Activated CD4-positive, alpha-beta T cell treated with anti-CD3 and anti-CD28 coated beads for 36 hours (primary cell): ENCODE data around the gene ZNF213. TPM values are rescaled to one million over a fixed set of nuclear protein-coding genes. Genes with fewer than 3 reads are reported as not detected.
A peak's percentile ranks its signal among the peaks of the same experiment; 100 is the strongest.
"Not testable (repeated sequence)": the region's sequence is repeated elsewhere in the genome, so short reads cannot be mapped to it uniquely, and the experiment has no call there.

Experiments used
- ATAC-seq: fragments of 200-7000 bp; cut with Tn5 transposase; one replicate; pipeline ENCODE4 v1.10.0; 2021; ENCODE audit warnings: mild to moderate bottlenecking, moderate library complexity
- CTCF ChIA-PET: fragments of 350-600 bp; sonication (Branson Sonifier 250); formaldehyde crosslinking; loops from one replicate; lab custom pipeline; 2021; ENCODE audit warnings: antibody characterized with exemption; lab: Charles Lee
- POLR2A ChIA-PET: fragments of 350-600 bp; sonication (Branson Sonifier 250); formaldehyde crosslinking; loops from one replicate; lab custom pipeline; 2021; ENCODE audit warnings: antibody characterized with exemption, inconsistent platforms; lab: Charles Lee
- DNase-seq: peaks from one replicate; pipeline ENCODE4 v3.0.0-alpha.2; 2020
- H3K27ac Mint-ChIP-seq: one replicate; pipeline ENCODE4 v1.8.0; 2021; ENCODE audit warnings: mixed read lengths
- H3K27me3 Mint-ChIP-seq: one replicate; pipeline ENCODE4 v1.8.0; 2021; ENCODE audit warnings: mixed read lengths
- H3K36me3 Mint-ChIP-seq: one replicate; pipeline ENCODE4 v1.8.0; 2021; ENCODE audit warnings: low read depth, mixed read lengths
- H3K4me1 Mint-ChIP-seq: one replicate; pipeline ENCODE4 v1.8.0; 2021; ENCODE audit warnings: mixed read lengths
- H3K4me3 Mint-ChIP-seq: one replicate; pipeline ENCODE4 v1.8.0; 2021; ENCODE audit warnings: mild to moderate bottlenecking, moderate library complexity, mixed read lengths
- H3K9me3 Mint-ChIP-seq: one replicate; pipeline ENCODE4 v1.8.0; 2021; ENCODE audit warnings: low read depth, mixed read lengths
- intact Hi-C, 2 experiments: fragments of 100-400 bp; cut with DNase I in 1 of 2; cut with micrococcal nuclease in 1 of 2; formaldehyde crosslinking; loops; one replicate each; pipeline versions ENCODE4 v1.14.2 to v1.15.1; 2022 to 2024; cut with DNase I, micrococcal nuclease
- total RNA-seq, 2 experiments: library from RNA; stranded (reverse); gene quantifications; one replicate each; pipeline ENCODE4 v1.2.3, GENCODE V29; 2021

Gene ZNF213
- total RNA-seq, 2 experiments from 2014 or later: 7.6 to 8.3 TPM

GRCh38 chr16:3171855-3172593 is 37.2 kb downstream of the ZNF213 start:
- Mint-ChIP-seq H3K4me3 (peak overlapping the region; percentile 62), H3K36me3 (peaks cover 3% of the 10 kb centered on the region), H3K27ac (peak overlapping the region; percentile 74), H3K4me1 (peaks cover 37% of the 10 kb centered on the region), H3K9me3 (no peaks in the 10 kb centered on the region), H3K27me3 (peaks cover 42% of the 10 kb centered on the region)
- ChIA-PET POLR2A (interaction anchor here (0.6 kb wide), 1 partner anchor 207 kb away, joined by 6 read pairs; no protein-coding TSS in a partner anchor), CTCF (interaction anchor here (0.7 to 3.6 kb wide), 18 partner anchors 10 to 332 kb away, joined by 3 to 14 read pairs (median 3); partner anchors contain the start of gene ZNF213)
- peak; percentile 47 for ATAC-seq
- intact Hi-C loops: loop anchor here (1.0 to 5.0 kb wide), 4 partner anchors 13 to 330 kb away; partner anchors contain the start of gene CLUAP1 (in 1 of the 2)
- DNase-seq: peak; percentile 79

- POLR2A ChIA-PET: interaction anchor here (0.6 kb wide), 2 partner anchors 15 to 291 kb away, joined by 3 read pairs; no protein-coding TSS in a partner anchor
- intact Hi-C loops: loop anchor here (1.0 to 5.0 kb wide), 3 partner anchors 9 to 328 kb away; partner anchors contain the start of genes CLUAP1 (in 1 of the 2) and OR1F1 (in 1 of the 2)
- Mint-ChIP-seq H3K4me3 (peak overlapping the region; percentile 47), H3K27ac (peak overlapping the region; percentile 26), H3K9me3 (no peaks in the 10 kb centered on the region), H3K36me3 (peaks cover 3% of the 10 kb centered on the region), H3K4me1 (peaks cover 37% of the 10 kb centered on the region), H3K27me3 (peaks cover 51% of the 10 kb centered on the region)
- ATAC-seq (peak; percentile 10), DNase-seq (peak; percentile 61)
- CTCF ChIA-PET: interaction anchor here (0.6 to 1.2 kb wide), 5 partner anchors 9 to 334 kb away, joined by 3 to 4 read pairs (median 3); no protein-coding TSS in a partner anchor
Measured at GRCh38 chr16:3173892-3174617, 39.2 kb downstream of the ZNF213 start.

DNA sequence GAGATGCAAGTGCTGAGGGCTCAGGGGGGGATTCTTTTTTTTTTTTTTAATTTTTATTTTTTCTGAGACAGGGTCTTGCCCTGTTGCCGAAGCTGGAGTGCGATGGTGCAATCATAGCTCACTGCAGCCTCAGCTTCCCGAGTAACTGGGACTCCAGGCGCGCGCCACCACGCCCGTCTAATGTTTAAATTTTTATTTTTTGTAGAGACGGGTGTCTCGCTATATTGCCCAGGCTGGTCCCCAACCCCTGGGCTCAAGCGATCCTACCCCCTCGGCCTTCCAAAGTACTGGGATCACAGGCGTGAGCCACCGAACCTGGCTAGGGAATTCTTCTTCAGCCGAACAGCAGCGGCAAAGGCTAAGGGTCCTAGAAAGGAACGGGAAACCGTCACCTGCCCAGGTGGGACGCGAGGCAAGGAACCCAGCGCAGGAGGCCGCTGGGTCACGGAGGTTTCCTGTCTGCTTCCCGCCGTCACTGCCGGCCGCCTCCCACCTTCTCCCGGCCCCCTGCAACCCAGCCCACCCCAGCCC is 39.9 kb downstream of the ZNF213 start:
- Mint-ChIP-seq H3K9me3 (no peaks in the 10 kb centered on the region), H3K27ac (peak overlapping the region; percentile 26), H3K4me1 (peaks cover 37% of the 10 kb centered on the region), H3K36me3 (peaks cover 3% of the 10 kb centered on the region), H3K4me3 (peak overlapping the region; percentile 47), H3K27me3 (peaks cover 54% of the 10 kb centered on the region)
- POLR2A ChIA-PET: interaction anchor here (0.6 kb wide), 2 partner anchors 16 to 291 kb away, joined by 3 read pairs; no protein-coding TSS in a partner anchor
- CTCF ChIA-PET: interaction anchor here (1.0 to 1.2 kb wide), 2 partner anchors 10 to 147 kb away, joined by 3 read pairs; no protein-coding TSS in a partner anchor
- ATAC-seq (no peak), DNase-seq (no peak)
- intact Hi-C loops: loop anchor here (1.0 to 5.0 kb wide), 4 partner anchors 9 to 328 kb away; partner anchors contain the start of genes CLUAP1 (in 1 of the 2) and OR1F1 (in 1 of the 2)

DNA sequence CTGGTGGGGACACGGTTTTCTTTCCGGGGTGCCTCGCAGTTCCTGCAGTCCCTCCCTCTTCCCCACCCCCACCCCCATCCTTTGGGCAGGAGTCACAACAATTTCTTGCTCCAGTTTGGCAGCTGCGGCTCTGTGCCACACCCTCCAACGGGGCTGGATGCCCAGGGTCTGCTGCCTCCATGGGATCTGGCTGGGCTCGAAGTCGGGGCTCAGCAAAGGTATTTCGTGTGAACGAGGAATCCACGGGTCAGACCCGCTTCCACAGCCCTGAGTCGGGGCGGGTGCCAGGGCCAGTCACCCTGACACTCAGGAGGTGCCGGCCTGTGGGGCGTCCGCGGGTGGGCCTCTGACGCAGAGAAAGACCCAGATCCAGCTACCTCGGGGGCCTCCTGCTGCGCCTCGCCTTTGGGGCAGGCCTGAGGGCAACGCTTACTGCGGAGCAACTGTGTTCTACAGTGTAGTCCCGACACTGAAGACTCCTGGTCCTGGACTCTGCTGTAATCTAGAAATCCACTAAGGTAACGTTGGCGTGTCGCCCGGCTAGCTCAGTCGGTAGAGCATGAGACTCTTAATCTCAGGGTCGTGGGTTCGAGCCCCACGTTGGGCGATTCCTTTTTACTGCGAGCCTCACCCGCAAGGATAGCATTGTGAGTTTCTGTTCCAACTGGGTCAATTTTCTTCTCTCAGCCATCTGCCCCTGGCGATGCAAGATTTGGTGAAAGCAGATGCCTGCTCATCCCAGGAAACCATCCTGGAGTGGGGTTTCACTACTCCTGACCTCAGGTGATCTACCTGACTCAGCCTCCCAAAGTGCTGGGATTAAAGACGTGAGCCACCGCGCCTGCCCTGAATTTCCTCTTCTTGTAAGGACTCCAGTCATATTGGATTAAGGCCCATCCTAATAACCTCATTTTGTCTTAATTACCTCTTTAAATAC is 40.6 kb downstream of the ZNF213 start:
- intact Hi-C loops: loop anchor here in 1 of 2 experiments (1.0 to 2.0 kb wide), 2 partner anchors 9 to 13 kb away; partner anchors contain the start of gene OR1F1
- ChIA-PET POLR2A (interaction anchor here (0.6 kb wide), 1 partner anchor 292 kb away, joined by 3 read pairs; no protein-coding TSS in a partner anchor), CTCF (interaction anchor here (0.6 kb wide), 2 partner anchors 12 to 35 kb away, joined by 3 to 4 read pairs; no protein-coding TSS in a partner anchor)
- DNase-seq (peak; percentile 73), ATAC-seq (no peak)
- Mint-ChIP-seq H3K4me1 (peaks cover 37% of the 10 kb centered on the region), H3K27ac (no peak overlapping the region), H3K9me3 (no peaks in the 10 kb centered on the region), H3K4me3 (peak overlapping the region; percentile 21), H3K27me3 (peaks cover 61% of the 10 kb centered on the region), H3K36me3 (peaks cover 3% of the 10 kb centered on the region)

DNA sequence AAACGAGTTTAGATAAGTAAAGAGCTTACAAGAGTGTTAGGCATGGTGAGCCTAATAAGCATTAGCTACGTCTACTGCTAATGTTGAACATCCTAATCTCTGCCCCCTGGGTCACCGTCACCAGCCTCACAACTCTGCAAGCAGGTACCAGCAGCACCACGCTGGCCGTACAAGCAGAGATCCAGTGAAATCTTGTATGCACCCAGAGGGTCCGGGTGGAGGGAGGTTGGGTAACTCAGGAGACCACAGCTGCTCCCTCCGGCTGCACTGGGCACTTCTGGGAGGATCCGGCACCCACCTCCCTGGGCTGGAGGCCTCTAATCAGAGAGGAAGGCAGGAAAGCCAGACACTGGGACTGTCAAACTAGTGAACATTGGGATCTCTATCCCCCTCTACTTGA is 44.8 kb downstream of the ZNF213 start:
- Mint-ChIP-seq H3K9me3 (no peaks in the 10 kb centered on the region), H3K4me3 (no peak overlapping the region), H3K4me1 (peaks cover 25% of the 10 kb centered on the region), H3K27ac (no peak overlapping the region), H3K36me3 (peaks cover 6% of the 10 kb centered on the region), H3K27me3 (peaks cover 72% of the 10 kb centered on the region)
- intact Hi-C loops: loop anchor here in 1 of 2 experiments (5.0 kb wide), 1 partner anchor 38 kb away; no protein-coding TSS in a partner anchor
- ChIA-PET POLR2A (no interaction called here), CTCF (interaction anchor here (0.6 to 1.0 kb wide), 2 partner anchors 11 to 143 kb away, joined by 3 to 4 read pairs; partner anchors contain the start of gene BICDL2)
- DNase-seq (no peak), ATAC-seq (no peak)

DNA sequence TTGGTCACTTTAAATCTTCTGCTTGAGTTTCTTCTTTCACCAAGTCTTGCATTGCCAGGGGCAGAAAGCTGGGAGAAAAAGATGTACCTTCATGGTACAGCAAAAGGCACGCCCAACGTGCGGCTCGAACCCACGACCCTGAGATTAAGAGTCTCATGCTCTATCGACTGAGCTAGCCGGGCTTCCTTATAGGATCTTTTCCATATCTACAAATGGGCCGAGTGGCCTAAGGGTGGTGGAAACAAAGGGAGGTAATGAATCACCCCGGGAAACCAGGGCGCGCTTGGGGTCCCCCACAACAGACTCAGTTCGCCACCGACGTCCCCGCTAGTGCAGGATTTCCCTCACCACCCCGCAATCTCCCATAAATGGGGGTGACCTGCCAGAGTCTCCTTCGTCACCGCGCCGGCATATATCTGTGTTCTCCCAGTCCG is 45.6 kb downstream of the ZNF213 start:
- Mint-ChIP-seq H3K27ac (no peak overlapping the region), H3K36me3 (peaks cover 6% of the 10 kb centered on the region), H3K9me3 (no peaks in the 10 kb centered on the region), H3K4me3 (no peak overlapping the region), H3K27me3 (peaks cover 68% of the 10 kb centered on the region), H3K4me1 (peaks cover 22% of the 10 kb centered on the region)
- ChIA-PET POLR2A (no interaction called here), CTCF (interaction anchor here (0.6 to 1.0 kb wide), 2 partner anchors 12 to 216 kb away, joined by 3 to 4 read pairs; no protein-coding TSS in a partner anchor)
- DNase-seq: peak; percentile 19
- intact Hi-C loops: loop anchor here in 1 of 2 experiments (5.0 kb wide), 1 partner anchor 37 kb away; no protein-coding TSS in a partner anchor
- no peak for ATAC-seq

DNA sequence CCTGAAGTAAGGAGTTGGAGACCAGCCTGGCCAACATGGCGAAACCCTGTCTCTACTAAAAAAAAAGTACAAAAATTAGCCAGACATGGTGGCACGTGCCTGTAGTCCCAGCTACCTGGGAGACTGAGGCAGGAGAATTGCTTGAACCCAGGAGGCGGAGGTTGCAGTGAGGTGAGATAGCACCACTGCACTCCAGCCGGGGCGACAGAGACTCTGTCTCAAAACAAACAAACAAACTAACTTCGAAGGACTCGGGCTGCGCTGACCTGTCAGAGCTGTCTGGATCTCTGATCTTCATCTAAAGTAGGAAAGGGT is 47.4 kb downstream of the ZNF213 start:
- POLR2A ChIA-PET, H3K9me3 Mint-ChIP-seq, H3K36me3 Mint-ChIP-seq, DNase-seq, ATAC-seq: not testable (repeated sequence)
- Mint-ChIP-seq H3K4me1 (peaks cover 19% of the 10 kb centered on the region), H3K4me3 (peak overlapping the region; percentile 60), H3K27me3 (peaks cover 66% of the 10 kb centered on the region), H3K27ac (peak overlapping the region; percentile 79)
- intact Hi-C loops: loop anchor here in 1 of 2 experiments (2.0 to 5.0 kb wide), 3 partner anchors 35 to 327 kb away; partner anchors contain the start of gene CLUAP1
- CTCF ChIA-PET: interaction anchor here (0.6 to 1.0 kb wide), 6 partner anchors 11 to 1850 kb away, joined by 3 to 5 read pairs (median 3); no protein-coding TSS in a partner anchor

- ChIA-PET CTCF (interaction anchor here (0.6 to 2.3 kb wide), 5 partner anchors 11 to 1849 kb away, joined by 3 to 14 read pairs (median 3); no protein-coding TSS in a partner anchor), POLR2A (no interaction called here)
- Mint-ChIP-seq H3K27ac (peak overlapping the region; percentile 79), H3K27me3 (peaks cover 69% of the 10 kb centered on the region), H3K4me3 (peak overlapping the region; percentile 60), H3K4me1 (peaks cover 24% of the 10 kb centered on the region), H3K9me3 (no peaks in the 10 kb centered on the region), H3K36me3 (peaks cover 5% of the 10 kb centered on the region)
- intact Hi-C loops: loop anchor here (1.0 to 5.0 kb wide), 4 partner anchors 9 to 326 kb away; partner anchors contain the start of gene CLUAP1 (in 1 of the 2)
- DNase-seq (peak; percentile 77), ATAC-seq (peak; percentile 51)
Measured at GRCh38 chr16:3182608-3183444, 48.0 kb downstream of the ZNF213 start.
